SK-N-SH (cell line): ENCODE results near the gene DDAH1. TPM values are rescaled to one million over a fixed set of nuclear protein-coding genes. Genes with fewer than 3 reads are reported as not detected.

Experiments
- CTCF ChIA-PET: fragments of 300-600, 350-600 bp; formaldehyde crosslinking; extraction: SDS; loops from one replicate; lab custom pipeline; 2021; lab: Yijun Ruan, JAX
- POLR2A ChIA-PET: fragments of 350-600 bp; sonication (Branson Sonifier 250); formaldehyde crosslinking; extraction: SDS; loops from one replicate; lab custom pipeline; 2020; ENCODE audit warnings: antibody characterized with exemption, inconsistent platforms; lab: Yijun Ruan, JAX
- DNase-seq: peaks from one replicate; pipeline ENCODE4 v3.0.0; 2012
- H2AFZ ChIP-seq: fragments of 200-600 bp; sonication (generic); 2 replicates; pipeline ENCODE4 v1.8.1; 2016; ENCODE audit warnings: antibody characterized with exemption, mild to moderate bottlenecking, low read depth
- H3F3A ChIP-seq: fragments of 200-600 bp; sonication (generic); replicated peaks from 2 replicates; pipeline ENCODE3; 2016; ENCODE audit warnings: antibody characterized with exemption, mild to moderate bottlenecking; ENCODE audit not compliant: insufficient read depth
- H3K27ac ChIP-seq, 2 experiments: fragments of 200-500 bp in 1 of 2; fragments of 200-600 bp in 1 of 2; sonication (Bioruptor generic) in 1 of 2; sonication (generic), shearing (Covaris generic) in 1 of 2; 2 replicates each; pipeline versions ENCODE4 v1.5.1 to v1.6.1; 2014 to 2016; ENCODE audit warnings: low read depth in 2 of 2, inconsistent platforms in 1 of 2, low read length in 1 of 2, mild to moderate bottlenecking in 1 of 2, mixed read lengths in 1 of 2
- H3K27me3 ChIP-seq: fragments of 200-600 bp; sonication (generic), shearing (Covaris generic); 2 replicates; pipeline ENCODE4 v1.6.1; 2016; ENCODE audit warnings: mixed run types; ENCODE audit not compliant: insufficient read depth
- H3K36me3 ChIP-seq, 2 experiments: fragments of 200-500 bp in 1 of 2; fragments of 200-600 bp in 1 of 2; sonication (Bioruptor generic) in 1 of 2; sonication (generic) in 1 of 2; replicated peaks in 1 of 2; 2 replicates each; pipeline versions ENCODE3 to v1.5.1; 2014 to 2016; ENCODE audit warnings: low read length in 1 of 2, mild to moderate bottlenecking in 1 of 2; ENCODE audit not compliant: insufficient read depth in 2 of 2, control insufficient read depth in 1 of 2
- H3K4me1 ChIP-seq, 2 experiments: fragments of 200-500 bp in 1 of 2; fragments of 200-600 bp in 1 of 2; sonication (Bioruptor generic) in 1 of 2; sonication (generic), shearing (Covaris generic) in 1 of 2; 2 replicates each; pipeline versions ENCODE4 v1.5.1 to v1.6.1; 2014 to 2016; ENCODE audit warnings: low read depth in 1 of 2, low read length in 1 of 2, mixed run types in 1 of 2; ENCODE audit not compliant: insufficient read depth in 2 of 2, control insufficient read depth in 1 of 2
- H3K4me2 ChIP-seq: fragments of 200-600 bp; sonication (generic), shearing (Covaris generic); 2 replicates; pipeline ENCODE4 v1.6.1; 2017; ENCODE audit warnings: mixed run types
- H3K4me3 ChIP-seq, 2 experiments: fragments of 200-500 bp in 1 of 2; fragments of 200-600 bp in 1 of 2; sonication (Bioruptor generic) in 1 of 2; sonication (generic), shearing (Covaris generic) in 1 of 2; 2 replicates each; pipeline versions ENCODE4 v1.5.1 to v1.8.1; 2014 to 2016; ENCODE audit warnings: low read depth in 2 of 2, inconsistent platforms in 1 of 2, low read length in 1 of 2, mild to moderate bottlenecking in 1 of 2, mixed read lengths in 1 of 2, moderate library complexity in 1 of 2
- H3K79me2 ChIP-seq: fragments of 200-600 bp; sonication (generic); 2 replicates; pipeline ENCODE4 v1.8.1; 2017; ENCODE audit warnings: mild to moderate bottlenecking; ENCODE audit not compliant: insufficient read depth
- H3K9ac ChIP-seq: fragments of 200-600 bp; sonication (generic); 2 replicates; pipeline ENCODE4 v1.6.1; 2017; ENCODE audit warnings: mixed run types
- H3K9me2 ChIP-seq: fragments of 200-600 bp; sonication (generic); 2 replicates; pipeline ENCODE4 v1.6.1; 2017; ENCODE audit warnings: mixed run types
- H3K9me3 ChIP-seq: fragments of 200-600 bp; sonication (generic); 2 replicates; pipeline ENCODE4 v1.6.1; 2017; ENCODE audit warnings: mixed run types, mild to moderate bottlenecking, moderate library complexity
- H4K20me1 ChIP-seq: fragments of 200-600 bp; sonication (generic); 2 replicates; pipeline ENCODE4 v1.6.1; 2017; ENCODE audit warnings: mild to moderate bottlenecking, mixed run types; ENCODE audit not compliant: insufficient read depth
- CTCF ChIP-seq: fragments of 200-600 bp; sonication (generic); IDR thresholded peaks from 2 replicates; pipeline ENCODE4 v1.6.1; 2017; ENCODE audit warnings: antibody characterized with exemption, mild to moderate bottlenecking, moderate library complexity
- EZH2phosphoT487 ChIP-seq: fragments of 200-600 bp; sonication (generic); IDR thresholded peaks from 2 replicates; pipeline ENCODE4 v1.6.1; 2017; ENCODE audit warnings: low read depth, mixed run types, mild to moderate bottlenecking, antibody characterized with exemption, moderate library complexity, borderline replicate concordance
- FOXJ3 ChIP-seq: sonication (generic); formaldehyde crosslinking; IDR thresholded peaks from 2 replicates; pipeline ENCODE4 v1.5.1; 2020; ENCODE audit warnings: mild to moderate bottlenecking, missing genetic modification reagents
- IRF3 ChIP-seq: fragments of 150-350 bp; IDR thresholded peaks from 2 replicates; pipeline ENCODE4 v1.6.1; 2016; ENCODE audit warnings: mild to moderate bottlenecking, low read depth, low read length
- JUND ChIP-seq: IDR thresholded peaks from 2 replicates; pipeline ENCODE4 v1.4.0; 2012
- MEF2A ChIP-seq: IDR thresholded peaks from 2 replicates; pipeline ENCODE4 v1.4.0; 2012; ENCODE audit warnings: low read depth, borderline replicate concordance
- MXI1 ChIP-seq: IDR thresholded peaks from 2 replicates; pipeline ENCODE4 v1.6.1; 2012; ENCODE audit warnings: mild to moderate bottlenecking, low read depth, low read length, improper control_type of control experiment
- NFIC ChIP-seq: IDR thresholded peaks from 2 replicates; pipeline ENCODE4 v1.4.0; 2012; ENCODE audit warnings: borderline replicate concordance
- PBX3 ChIP-seq: IDR thresholded peaks from 2 replicates; pipeline ENCODE4; 2012
- POLR2AphosphoS5 ChIP-seq: IDR thresholded peaks from 2 replicates; pipeline ENCODE4 v1.6.1; 2012; ENCODE audit warnings: low read depth, low read length
- REST ChIP-seq: IDR thresholded peaks from 2 replicates; pipeline ENCODE4 v1.6.1; 2012; ENCODE audit warnings: mild to moderate bottlenecking, low read depth, low read length, moderate library complexity
- RXRA ChIP-seq: IDR thresholded peaks from 2 replicates; pipeline ENCODE4 v1.4.0; 2012; ENCODE audit warnings: low read depth, mild to moderate bottlenecking, borderline replicate concordance
- TCF12 ChIP-seq: IDR thresholded peaks from 2 replicates; pipeline ENCODE4 v1.4.0; 2012
- USF1 ChIP-seq: IDR thresholded peaks from 2 replicates; pipeline ENCODE4 v1.4.0; 2012; ENCODE audit warnings: low read depth, borderline replicate concordance
- WGBS: methylation state at CpG from one replicate; pipeline ENCODE4 v1.1.6; 2017; ENCODE audit warnings: low lambda C conversion rate; 5-methylcytosine and 5-hydroxymethylcytosine counted together
- polyA plus RNA-seq, 3 experiments: library from polyadenylated mRNA; depleted of rRNA; stranded (reverse); fragments of >200 nt; gene quantifications; 2 replicates each; pipeline ENCODE4 v1.2.3, GENCODE V29; 2012

DDAH1 gene
- polyA plus RNA-seq, 1 of the 3 experiments (the other 2 are of a cell fraction) = 64.3 TPM

GRCh38 chr1:85406081-85406480 is 58.9 kb downstream of the DDAH1 start:
- H3K9me3 ChIP-seq = no peaks in the 10 kb centered on the region
- H3F3A ChIP-seq = peaks cover 25% of the 10 kb centered on the region
- H3K4me3 ChIP-seq = no peak overlapping the region
- DNase-seq = no peak
- peaks cover 2 to 3% of the 10 kb centered on the region in 2 experiments for H3K36me3 ChIP-seq
- TF ChIP-seq TCF12 = peak; percentile 17; the same call in 1 of the 2 replicates
- TF ChIP-seq CTCF = no peak
- H2AFZ ChIP-seq = no peak overlapping the region
- WGBS = 96% methylated on average over 1 of the region's 1 CpG
- peaks cover 7 to 8% of the 10 kb centered on the region in 2 experiments; a peak in 3 of 4 replicates for H3K4me1 ChIP-seq
- H3K79me2 ChIP-seq = peaks cover 90% of the 10 kb centered on the region
- H3K27ac ChIP-seq = peak overlapping the region; percentile 85 to 98
- H3K27me3 ChIP-seq = no peaks in the 10 kb centered on the region
- no peaks in the 10 kb centered on the region for H3K9me2 ChIP-seq
- H3K9ac ChIP-seq = peak overlapping the region; percentile 83; the same call in 1 of the 2 replicates
- ChIA-PET POLR2A (no interaction called here), CTCF (no interaction called here)
- no peaks in the 10 kb centered on the region for H4K20me1 ChIP-seq
- H3K4me2 ChIP-seq = peak overlapping the region; percentile 14; the same call in 1 of the 2 replicates

GRCh38 chr1:85404408-85404807 is 60.6 kb downstream of the DDAH1 start:
- CTCF ChIA-PET = interaction anchor here (0.7 kb wide), 2 partner anchors 21 to 91 kb away, joined by 3 read pairs; no protein-coding TSS in a partner anchor
- Histone ChIP-seq H3K9me3 (no peaks in the 10 kb centered on the region), H4K20me1 (no peaks in the 10 kb centered on the region), H3K4me1 (peaks cover 5 to 12% of the 10 kb centered on the region in 2 experiments), H3K9me2 (no peaks in the 10 kb centered on the region), H2AFZ (no peak overlapping the region), H3K36me3 (peaks cover 2 to 5% of the 10 kb centered on the region in 2 experiments), H3K4me2 (no peak overlapping the region), H3K4me3 (no peak overlapping the region), H3F3A (peaks cover 30% of the 10 kb centered on the region), H3K9ac (no peak overlapping the region), H3K27me3 (no peaks in the 10 kb centered on the region), H3K27ac (peak overlapping the region; percentile 28 to 98; a peak in 2 of 4 replicates), H3K79me2 (peaks cover 90% of the 10 kb centered on the region)
- POLR2A ChIA-PET = no interaction called here
- 94% methylated on average over 5 of the region's 5 CpGs for WGBS
- TF ChIP-seq JUND = no peak
- no peak for TF ChIP-seq MEF2A
- TF ChIP-seq FOXJ3 (CRISPR knock-in tag) = no peak
- no peak for TF ChIP-seq RXRA
- TF ChIP-seq NFIC = no peak
- TF ChIP-seq POLR2AphosphoS5 = no peak
- no peak for TF ChIP-seq TCF12
- no peak for TF ChIP-seq EZH2phosphoT487
- no peak for TF ChIP-seq IRF3
- TF ChIP-seq USF1 = no peak
- no peak for TF ChIP-seq PBX3
- no peak for TF ChIP-seq REST
- TF ChIP-seq MXI1 = no peak
- no peak for DNase-seq
